Measurements from ENCODE around the gene TMEM109.

GRCh38 chr11:60942219-60942618 lies 28.3 kb downstream of the TMEM109 start:
- TF ChIP-seq POLR2AphosphoS5 (IDR thresholded peaks at IDR 0.05; ENCODE audit: low read depth, low read length) (no peak), POLR2A (IDR thresholded peaks at IDR 0.05; ENCODE audit: control extremely low read depth in 1 of 2, low read depth in 2 of 2, low read length in 2 of 2) (no peak)
